GM18517 (cell line): ENCODE results near the gene LIME1.
"Not testable (repeated sequence)": the region's sequence is repeated elsewhere in the genome, so short reads cannot be mapped to it uniquely, and the experiment has no call there.

Experiments
- ATAC-seq: cut with Tn5 transposase; IDR thresholded peaks from one replicate; pipeline ENCODE4 v1.9.1; 2021; ENCODE audit warnings: mild to moderate bottlenecking, moderate library complexity; ENCODE audit not compliant: unreplicated experiment

The LIME1 gene

DNA sequence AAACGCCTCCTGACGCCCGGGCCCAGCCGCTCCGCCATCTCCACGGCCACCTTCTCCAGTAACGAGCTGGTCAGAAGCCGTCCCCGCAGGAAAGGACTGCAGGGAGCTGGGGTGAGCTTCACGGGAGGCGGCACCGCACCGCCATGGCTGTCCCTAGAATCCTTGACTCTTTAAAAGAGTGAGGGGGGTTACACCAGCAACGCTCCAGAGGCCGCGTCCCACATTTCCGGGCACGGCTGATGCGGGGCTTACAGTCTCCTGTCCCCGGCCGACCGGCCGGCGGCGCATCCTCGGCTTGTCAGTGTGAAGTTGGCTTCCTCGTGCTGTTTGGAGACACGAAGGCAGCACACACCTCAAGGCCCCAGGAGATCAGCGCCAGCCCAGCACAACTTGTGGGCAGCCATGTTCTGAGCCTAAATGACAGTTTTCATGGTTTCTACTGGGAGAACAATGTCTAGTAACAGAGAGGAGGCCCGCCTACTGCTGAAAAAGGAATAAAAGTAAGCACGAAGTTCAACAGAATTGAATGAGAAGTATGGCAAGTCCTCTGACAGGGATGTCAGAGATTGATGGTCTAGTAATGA is 33.5 kb downstream of the LIME1 start:
- no peak for ATAC-seq

DNA sequence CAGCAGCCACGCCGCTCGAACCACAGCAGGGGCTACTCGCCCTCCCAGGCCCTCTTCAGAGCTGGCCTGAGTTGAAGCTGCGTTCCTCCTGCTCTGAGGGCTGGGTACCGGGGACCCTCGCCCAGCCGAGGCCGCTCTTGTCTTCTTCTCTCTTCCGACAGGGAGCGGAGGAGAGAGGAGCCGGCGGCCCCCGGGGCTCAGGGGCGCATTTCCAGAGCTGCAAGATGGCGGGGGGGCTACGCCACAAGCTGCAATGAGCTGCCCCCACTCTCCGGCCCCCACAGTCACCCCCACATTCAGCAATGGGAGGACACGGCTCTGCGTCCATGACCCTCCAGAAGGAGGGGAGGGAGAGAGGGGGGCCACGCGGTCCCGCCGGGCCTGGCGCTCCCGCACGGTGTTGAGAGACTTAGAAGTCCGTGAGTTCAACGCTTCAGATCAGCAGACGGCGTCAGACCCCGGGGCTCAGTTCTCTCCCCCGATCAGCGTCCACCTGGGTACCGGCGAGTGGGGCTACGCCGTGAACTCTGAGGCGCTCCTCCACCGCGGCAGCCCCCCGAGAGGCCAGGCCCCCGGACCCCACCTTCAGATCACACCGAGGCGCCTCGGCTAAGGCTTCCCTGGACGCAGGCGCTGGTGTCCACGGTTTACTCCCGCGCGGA is 34.7 kb downstream of the LIME1 start:
- ATAC-seq: no peak

DNA sequence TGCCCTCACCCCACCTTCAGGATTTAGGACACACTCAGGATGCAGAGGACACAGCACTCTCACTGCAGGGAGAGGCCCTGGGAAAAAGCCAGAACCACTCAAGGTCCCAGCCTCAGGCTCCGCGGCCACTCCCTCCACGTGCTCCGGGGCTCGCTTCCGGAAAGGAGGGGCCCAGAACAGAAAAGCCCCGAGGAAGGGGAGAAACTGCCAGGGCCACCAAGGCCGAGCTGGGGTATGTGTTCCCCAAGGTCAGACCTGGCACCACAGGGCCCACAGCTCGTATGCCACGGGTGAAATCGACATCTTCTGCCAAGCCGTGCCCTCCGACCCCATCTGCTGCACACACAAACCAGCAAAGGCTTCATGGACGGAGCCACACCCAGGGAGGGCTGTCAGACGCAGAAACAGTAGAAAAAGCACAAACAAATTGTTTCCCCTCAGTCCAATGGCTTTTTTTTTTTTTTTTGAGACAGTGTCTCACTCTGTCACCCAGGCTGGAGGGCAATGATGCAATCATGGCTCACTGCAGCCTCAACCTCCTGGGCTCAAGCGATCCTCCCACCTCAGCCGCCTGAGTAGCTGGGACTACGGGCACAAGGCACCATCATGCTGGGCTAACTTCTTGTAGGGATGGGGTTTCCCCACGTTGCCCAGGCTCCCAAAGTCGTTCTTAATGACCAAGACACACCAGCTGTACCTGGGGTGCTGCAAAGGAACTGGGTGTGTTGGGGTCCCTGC is 36.5 kb downstream of the LIME1 start:
- no peak for ATAC-seq

DNA sequence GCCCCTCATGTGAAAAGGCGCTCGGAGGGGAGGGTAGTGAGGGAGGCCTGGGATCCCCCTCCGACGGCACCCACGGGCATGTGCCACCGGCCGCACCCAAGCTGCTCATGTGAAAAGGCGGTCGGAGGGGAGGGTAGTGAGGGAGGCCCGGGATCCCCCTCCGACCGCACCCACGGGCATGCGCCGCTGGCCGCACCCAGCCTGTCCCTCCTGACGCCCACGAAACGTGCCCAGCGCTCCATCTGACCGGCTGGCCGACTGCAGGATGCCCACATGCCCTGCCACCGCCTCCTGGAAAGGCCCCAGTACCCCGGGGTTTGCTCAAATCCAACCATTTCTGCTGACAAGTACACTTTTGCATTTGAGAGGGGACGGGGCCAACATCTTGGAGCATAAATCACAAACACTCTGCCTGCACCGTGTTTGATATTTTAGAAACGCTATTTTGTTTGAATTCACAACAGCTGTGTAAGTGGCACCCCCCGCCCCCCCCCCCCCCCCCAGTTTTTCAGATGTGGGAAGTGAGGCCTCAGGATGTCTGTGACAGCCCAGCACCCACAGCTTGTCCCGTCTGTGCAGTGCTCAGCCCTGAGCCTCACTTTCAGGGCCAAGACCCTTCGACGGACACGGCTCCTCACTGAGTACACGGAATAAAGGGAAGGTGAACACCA is 37.2 kb downstream of the LIME1 start:
- no peak for ATAC-seq

GRCh38 chr20:63774306-63774705 is 37.8 kb downstream of the LIME1 start:
- no peak for ATAC-seq

GRCh38 chr20:63775096-63775978 is 38.9 kb downstream of the LIME1 start:
- no peak for ATAC-seq

DNA sequence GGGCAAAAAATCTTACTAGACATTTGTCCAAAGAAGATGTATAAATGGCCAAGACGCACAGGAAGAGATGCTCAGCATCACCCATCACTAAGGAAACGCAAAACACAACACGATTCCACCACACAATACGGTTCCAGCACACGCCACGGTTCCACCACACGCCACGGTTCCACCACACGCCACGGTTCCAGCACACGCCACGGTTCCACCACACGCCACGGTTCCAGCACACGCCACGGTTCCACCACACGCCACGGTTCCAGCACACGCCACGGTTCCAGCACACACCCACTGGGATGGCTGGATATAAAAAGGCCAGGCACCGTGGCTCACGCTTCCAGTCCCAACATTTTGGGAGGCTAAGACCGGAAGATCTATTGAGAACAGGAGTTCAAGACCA is 40.4 kb downstream of the LIME1 start:
- ATAC-seq: not testable (repeated sequence)

DNA sequence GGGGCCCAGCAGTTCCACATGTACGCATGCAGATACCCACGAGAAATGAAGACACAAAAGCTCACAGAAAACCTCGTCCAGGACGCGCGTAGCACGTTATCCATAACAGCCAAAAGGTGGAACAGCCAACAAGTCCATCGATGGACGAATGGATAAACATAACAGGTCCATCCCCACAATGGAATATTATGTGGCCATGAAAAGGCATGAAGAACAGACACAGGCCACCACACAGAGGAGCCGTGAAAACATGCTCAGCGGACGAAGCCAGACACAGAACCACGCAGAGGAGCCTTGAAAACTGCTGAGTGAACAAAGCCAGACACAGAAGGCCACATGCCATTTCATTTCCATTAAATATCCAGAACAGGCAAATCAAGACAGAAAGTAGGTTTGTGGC is 41.1 kb downstream of the LIME1 start:
- ATAC-seq: no peak

- no peak for ATAC-seq
Observed at GRCh38 chr20:63778034-63778752, 41.7 kb downstream of the LIME1 start.

DNA sequence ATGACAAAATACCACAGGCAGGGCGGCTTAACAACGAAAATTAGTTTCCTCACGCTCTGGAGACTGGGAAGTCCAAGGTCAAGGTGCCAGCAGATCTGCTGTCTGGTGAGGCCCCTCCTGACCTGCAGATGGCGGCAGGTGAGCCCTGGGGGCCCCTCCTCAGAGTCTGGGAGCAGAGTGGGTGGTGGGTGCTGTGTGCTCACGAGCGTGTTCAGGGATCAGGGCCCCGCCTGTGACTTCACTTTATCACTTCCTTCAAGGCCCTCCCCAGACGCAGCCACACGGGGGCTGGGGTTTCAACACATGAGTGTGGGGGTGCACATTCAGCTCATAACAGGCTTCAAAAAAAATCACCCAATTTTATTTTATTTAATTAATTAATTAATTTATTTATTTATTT is 42.4 kb downstream of the LIME1 start:
- ATAC-seq: no peak

GRCh38 chr20:63781181-63781580 is 44.7 kb downstream of the LIME1 start:
- no peak for ATAC-seq

GRCh38 chr20:63782051-63782471 is 45.6 kb downstream of the LIME1 start:
- ATAC-seq: no peak

DNA sequence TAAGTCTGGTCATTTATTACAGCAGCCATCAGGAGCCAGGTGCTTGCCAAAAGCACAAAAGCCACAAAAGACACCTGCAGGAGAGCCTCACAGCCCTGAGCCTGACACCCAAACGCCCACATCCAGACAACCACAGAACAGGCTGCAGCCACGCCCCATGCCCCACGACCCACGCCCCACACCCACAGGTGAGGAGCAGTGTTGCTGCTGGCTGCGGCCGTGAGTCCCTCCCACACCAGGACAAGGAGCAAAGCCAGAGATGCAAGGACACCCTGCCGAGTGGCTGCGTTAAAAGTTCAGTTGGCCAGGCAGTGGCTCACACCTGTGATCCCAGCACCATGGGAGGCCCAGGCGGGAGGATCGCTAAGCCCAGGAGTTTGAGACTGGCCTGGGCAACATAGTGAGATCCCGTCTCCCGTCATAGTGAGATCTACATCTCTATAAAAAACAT is 46.1 kb downstream of the LIME1 start:
- ATAC-seq: no peak

- ATAC-seq: no peak
Observed at GRCh38 chr20:63783970-63784369, 47.5 kb downstream of the LIME1 start.

GRCh38 chr20:63785691-63786131 is 49.2 kb downstream of the LIME1 start:
- no peak for ATAC-seq

GRCh38 chr20:63787302-63787701 is 50.8 kb downstream of the LIME1 start:
- no peak for ATAC-seq

- ATAC-seq: no peak
Observed at GRCh38 chr20:63787749-63788148, 51.3 kb downstream of the LIME1 start.
